Measurements from ENCODE around the gene PES1. TPM values are rescaled to one million over a fixed set of nuclear protein-coding genes. Genes with fewer than 3 reads are reported as not detected.
"Not testable (repeated sequence)": the region's sequence is repeated elsewhere in the genome, so short reads cannot be mapped to it uniquely, and the experiment has no call there.

PES1 gene
- total and polyA plus RNA-seq, 2 donors from 2014 or later: 57.0 to 68.4 TPM

DNA sequence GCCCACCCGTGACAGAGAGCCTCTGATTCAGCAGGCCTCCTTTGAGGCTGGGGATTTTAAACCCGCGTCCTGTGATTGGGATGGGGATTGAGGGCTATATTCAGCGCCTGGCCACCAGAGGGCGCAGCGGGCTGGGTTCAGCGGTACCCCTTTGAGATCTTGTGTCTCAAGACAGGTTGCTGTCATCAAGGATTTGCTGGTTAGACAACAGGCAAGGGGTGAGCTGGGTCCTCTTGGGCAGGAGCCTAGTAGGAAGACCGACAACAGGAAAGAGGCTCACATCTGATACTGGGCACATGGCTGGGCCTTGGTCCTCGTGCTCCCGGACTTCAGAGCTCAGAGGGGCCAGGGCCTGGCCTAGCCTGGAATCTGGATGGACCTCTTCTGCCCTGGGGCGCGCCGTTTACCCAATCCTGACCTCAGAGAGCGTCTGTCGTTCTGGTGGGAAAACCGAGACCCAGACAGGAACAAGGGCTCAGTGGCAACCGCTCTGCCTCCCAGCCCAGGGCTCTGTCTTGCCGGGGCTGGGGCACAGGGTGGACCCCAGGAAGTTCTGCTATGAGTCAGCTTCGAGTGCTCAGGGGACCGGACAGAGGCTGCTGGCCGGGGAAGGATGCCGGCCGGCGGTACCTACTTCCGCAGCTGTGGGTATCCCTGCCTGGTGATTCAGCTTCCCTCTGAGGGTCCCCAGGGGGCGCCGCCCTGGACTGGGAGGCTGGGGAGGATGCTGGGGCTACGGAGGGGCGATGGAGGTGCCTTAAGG is 42.9 kb upstream of the PES1 start:
- intact Hi-C loops (cut with DNase I): no loop called here
- TF ChIP-seq, protein P1, sequence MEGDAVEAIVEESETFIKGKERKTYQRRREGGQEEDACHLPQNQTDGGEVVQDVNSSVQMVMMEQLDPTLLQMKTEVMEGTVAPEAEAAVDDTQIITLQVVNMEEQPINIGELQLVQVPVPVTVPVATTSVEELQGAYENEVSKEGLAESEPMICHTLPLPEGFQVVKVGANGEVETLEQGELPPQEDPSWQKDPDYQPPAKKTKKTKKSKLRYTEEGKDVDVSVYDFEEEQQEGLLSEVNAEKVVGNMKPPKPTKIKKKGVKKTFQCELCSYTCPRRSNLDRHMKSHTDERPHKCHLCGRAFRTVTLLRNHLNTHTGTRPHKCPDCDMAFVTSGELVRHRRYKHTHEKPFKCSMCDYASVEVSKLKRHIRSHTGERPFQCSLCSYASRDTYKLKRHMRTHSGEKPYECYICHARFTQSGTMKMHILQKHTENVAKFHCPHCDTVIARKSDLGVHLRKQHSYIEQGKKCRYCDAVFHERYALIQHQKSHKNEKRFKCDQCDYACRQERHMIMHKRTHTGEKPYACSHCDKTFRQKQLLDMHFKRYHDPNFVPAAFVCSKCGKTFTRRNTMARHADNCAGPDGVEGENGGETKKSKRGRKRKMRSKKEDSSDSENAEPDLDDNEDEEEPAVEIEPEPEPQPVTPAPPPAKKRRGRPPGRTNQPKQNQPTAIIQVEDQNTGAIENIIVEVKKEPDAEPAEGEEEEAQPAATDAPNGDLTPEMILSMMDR (IDR thresholded peaks at IDR 0.05; ENCODE audit: borderline replicate concordance, extremely low read depth, insufficient read depth): peak; percentile 97
- Histone ChIP-seq H3K9me3 (ENCODE audit: control insufficient read depth in 2 of 3, insufficient read depth in 1 of 3, low read length in 3 of 3) (no peaks in the 10 kb centered on the region), H3K36me3 (ENCODE audit: control insufficient read depth in 2 of 3, insufficient read depth in 3 of 3, low read length in 3 of 3) (no peaks in the 10 kb centered on the region), H3K27me3 (ENCODE audit: control insufficient read depth, insufficient read depth, low read length) (no peaks in the 10 kb centered on the region), H3K4me3 (ENCODE audit: low read length in 3 of 3) (peak overlapping the region in 2 of 3 donors; percentile 18 to 55), H3K9ac (ENCODE audit: low read length in 3 of 3) (peak overlapping the region in 1 of 3 donors; percentile 56), H3K27ac (ENCODE audit: low read depth in 2 of 2, low read length in 2 of 2) (peak overlapping the region; percentile 91 to 93), H3K4me1 (ENCODE audit: control insufficient read depth in 2 of 3, insufficient read depth in 2 of 3, low read depth in 1 of 3, low read length in 3 of 3) (peaks cover 0 to 23% (median 12%) of the 10 kb centered on the region in 3 donors)
- DNase-seq (peak; percentile 86 to 94 (median 89)), FAIRE-seq (no peak)

DNA sequence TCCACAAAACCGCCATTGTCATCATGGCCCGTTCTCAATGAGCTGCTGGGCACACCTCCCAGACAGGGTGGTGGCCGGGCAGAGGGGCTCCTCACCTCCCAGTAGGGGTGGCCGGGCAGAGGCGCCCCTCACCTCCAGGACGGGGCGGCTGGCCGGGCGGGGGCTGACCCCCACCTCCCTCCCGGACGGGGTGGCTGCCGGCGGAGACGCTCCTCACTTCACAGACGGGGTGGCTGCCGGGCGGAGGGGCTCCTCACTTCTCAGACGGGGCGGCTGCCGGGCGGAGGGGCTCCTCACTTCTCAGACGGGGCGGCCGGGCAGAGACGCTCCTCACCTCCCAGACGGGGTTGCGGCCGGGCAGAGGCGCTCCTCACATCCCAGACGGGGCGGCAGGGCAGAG is 39.8 kb upstream of the PES1 start:
- FAIRE-seq; H3K9ac ChIP-seq (ENCODE audit: low read length in 3 of 3); H3K27ac ChIP-seq (ENCODE audit: low read depth in 2 of 2, low read length in 2 of 2); H3K27me3 ChIP-seq (ENCODE audit: control insufficient read depth, insufficient read depth, low read length); DNase-seq; H3K36me3 ChIP-seq (ENCODE audit: control insufficient read depth in 2 of 3, insufficient read depth in 3 of 3, low read length in 3 of 3); H3K9me3 ChIP-seq (ENCODE audit: control insufficient read depth in 2 of 3, insufficient read depth in 1 of 3, low read length in 3 of 3); H3K4me3 ChIP-seq (ENCODE audit: low read length in 3 of 3); intact Hi-C loops (cut with DNase I): not testable (repeated sequence)
- peaks cover 0 to 12% (median 6%) of the 10 kb centered on the region in 3 donors for H3K4me1 ChIP-seq (ENCODE audit: control insufficient read depth in 2 of 3, insufficient read depth in 2 of 3, low read depth in 1 of 3, low read length in 3 of 3)

DNA sequence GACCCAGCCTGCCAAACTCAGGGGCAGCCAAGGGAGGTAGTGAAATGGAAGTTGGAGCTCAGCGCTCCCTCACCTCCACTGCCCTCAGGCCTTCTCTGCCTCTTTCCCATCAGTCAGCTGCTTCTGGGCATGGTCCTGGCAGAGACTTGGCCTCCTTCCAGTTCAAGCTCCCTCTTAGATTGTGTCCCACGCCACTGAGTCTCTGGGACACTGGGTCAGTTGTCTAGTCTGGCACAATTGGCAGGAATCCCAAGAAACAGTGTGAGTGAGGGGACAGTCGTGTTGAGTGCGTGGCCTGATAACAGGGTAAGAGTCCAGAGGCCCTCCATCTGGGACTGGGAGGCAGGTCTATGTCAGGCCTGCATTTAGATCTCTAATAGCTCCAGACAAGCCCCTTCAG is 36.8 kb upstream of the PES1 start:
- TF ChIP-seq, protein P1 (IDR thresholded peaks at IDR 0.05; ENCODE audit: borderline replicate concordance, extremely low read depth, insufficient read depth): no peak
- intact Hi-C loops (cut with DNase I): loop anchor here (10.0 kb wide), 1 partner anchor 126 kb away; no protein-coding TSS in a partner anchor
- FAIRE-seq (no peak), DNase-seq (no peak)
- Histone ChIP-seq H3K9ac (ENCODE audit: low read length in 3 of 3) (no peak overlapping the region), H3K4me3 (ENCODE audit: low read length in 3 of 3) (no peak overlapping the region), H3K27ac (ENCODE audit: low read depth in 2 of 2, low read length in 2 of 2) (no peak overlapping the region), H3K36me3 (ENCODE audit: control insufficient read depth in 2 of 3, insufficient read depth in 3 of 3, low read length in 3 of 3) (no peaks in the 10 kb centered on the region), H3K9me3 (ENCODE audit: control insufficient read depth in 2 of 3, insufficient read depth in 1 of 3, low read length in 3 of 3) (no peaks in the 10 kb centered on the region), H3K4me1 (ENCODE audit: control insufficient read depth in 2 of 3, insufficient read depth in 2 of 3, low read depth in 1 of 3, low read length in 3 of 3) (no peaks in the 10 kb centered on the region), H3K27me3 (ENCODE audit: control insufficient read depth, insufficient read depth, low read length) (no peaks in the 10 kb centered on the region)

DNA sequence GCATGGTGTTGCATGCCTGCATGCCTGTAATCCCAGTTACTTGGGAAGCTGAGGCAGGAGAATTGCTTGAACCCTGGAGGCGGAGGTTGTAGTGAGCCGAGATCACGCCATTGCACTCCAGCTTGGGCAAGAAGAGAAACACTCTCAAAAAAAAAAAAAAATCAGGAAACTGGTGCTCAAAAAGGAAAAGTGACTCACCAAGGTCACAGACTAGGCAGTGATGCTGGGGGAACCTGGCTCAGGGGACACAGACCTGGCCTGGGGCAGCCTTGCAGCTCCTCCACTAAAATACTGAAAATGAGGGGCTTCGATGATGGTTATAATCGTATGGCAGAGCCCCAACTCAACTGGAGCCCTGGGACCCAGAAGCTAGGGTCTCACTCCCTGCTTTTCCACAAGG is 35.8 kb upstream of the PES1 start:
- DNase-seq (no peak), FAIRE-seq (no peak)
- Histone ChIP-seq H3K4me1 (ENCODE audit: control insufficient read depth in 2 of 3, insufficient read depth in 2 of 3, low read depth in 1 of 3, low read length in 3 of 3) (no peaks in the 10 kb centered on the region), H3K9me3 (ENCODE audit: control insufficient read depth in 2 of 3, insufficient read depth in 1 of 3, low read length in 3 of 3) (no peaks in the 10 kb centered on the region), H3K36me3 (ENCODE audit: control insufficient read depth in 2 of 3, insufficient read depth in 3 of 3, low read length in 3 of 3) (peaks cover 0 to 4% (median 0%) of the 10 kb centered on the region in 3 donors), H3K4me3 (ENCODE audit: low read length in 3 of 3) (no peak overlapping the region), H3K27ac (ENCODE audit: low read depth in 2 of 2, low read length in 2 of 2) (no peak overlapping the region), H3K27me3 (ENCODE audit: control insufficient read depth, insufficient read depth, low read length) (no peaks in the 10 kb centered on the region), H3K9ac (ENCODE audit: low read length in 3 of 3) (no peak overlapping the region)
- intact Hi-C loops (cut with DNase I): loop anchor here (10.0 kb wide), 1 partner anchor 127 kb away; no protein-coding TSS in a partner anchor
- TF ChIP-seq, protein P1 (IDR thresholded peaks at IDR 0.05; ENCODE audit: borderline replicate concordance, extremely low read depth, insufficient read depth): no peak
